H1 (cell line): ENCODE data around the gene ABHD4. TPM values are rescaled to one million over a fixed set of nuclear protein-coding genes. Genes with fewer than 3 reads are reported as not detected.
A peak's percentile ranks its signal among the peaks of the same experiment; 100 is the strongest.

Experiments
- CTCF ChIA-PET: fragments of 300-600 bp; sonication (Branson Sonifier 250); formaldehyde crosslinking; loops from one replicate; lab custom pipeline; 2021; ENCODE audit not compliant: partially characterized antibody; lab: Charles Lee
- POLR2A ChIA-PET: fragments of 300-600 bp; sonication (Branson Sonifier 250); formaldehyde crosslinking; loops from one replicate; lab custom pipeline; 2021; ENCODE audit warnings: inconsistent platforms; ENCODE audit not compliant: partially characterized antibody; lab: Charles Lee
- DNase-seq, 2 experiments: peaks; one replicate each; pipeline versions ENCODE4 v3.0.0 to v3.0.0-alpha.2; 2010 to 2022; ENCODE audit warnings: low spot score in 2 of 2, low read depth in 1 of 2, mixed read lengths in 1 of 2
- FAIRE-seq: peaks from 2 replicates; lab custom pipeline; 2011; peaks lifted over from hg19 to GRCh38; lab: Jason Lieb, UNC
- H2AFZ ChIP-seq: 2 replicates; pipeline ENCODE4 v1.8.1; 2012; ENCODE audit warnings: low read length, inconsistent platforms
- H2AK5ac ChIP-seq: 2 replicates; pipeline ENCODE4 v1.6.1; 2013; ENCODE audit warnings: low read depth, low read length
- H2BK120ac ChIP-seq: replicated peaks from 2 replicates; pipeline ENCODE3; 2013; ENCODE audit warnings: low read depth, low read length, inconsistent platforms
- H2BK12ac ChIP-seq: 2 replicates; pipeline ENCODE4 v1.6.1; 2013; ENCODE audit warnings: low read depth, low read length
- H2BK15ac ChIP-seq: 2 replicates; pipeline ENCODE4 v1.6.1; 2013; ENCODE audit warnings: low read length
- H2BK20ac ChIP-seq: 2 replicates; pipeline ENCODE4 v1.6.1; 2013; ENCODE audit warnings: low read length
- H2BK5ac ChIP-seq: 2 replicates; pipeline ENCODE4 v1.6.1; 2013; ENCODE audit warnings: low read depth, low read length
- H3K14ac ChIP-seq: 2 replicates; pipeline ENCODE4 v1.6.1; 2013; ENCODE audit warnings: inconsistent platforms; ENCODE audit not compliant: insufficient read length
- H3K18ac ChIP-seq: 2 replicates; pipeline ENCODE4 v1.6.1; 2013; ENCODE audit warnings: low read length; ENCODE audit errors: extremely low read depth
- H3K23ac ChIP-seq: 2 replicates; pipeline ENCODE4 v1.6.1; 2013; ENCODE audit warnings: inconsistent platforms; ENCODE audit not compliant: insufficient read length
- H3K23me2 ChIP-seq: 2 replicates; pipeline ENCODE4 v1.6.1; 2013; ENCODE audit warnings: low read depth, low read length
- H3K27ac ChIP-seq: 2 replicates; pipeline ENCODE4 v1.6.1; 2011; ENCODE audit warnings: low read depth, low read length, inconsistent platforms
- H3K27me3 ChIP-seq, 4 experiments: replicated peaks in 1 of 4; 1 replicate in 1 of 4; 2 replicates in 3 of 4; pipeline versions ENCODE4 v1.6.1 to v1.8.1; 2011 to 2013; ENCODE audit warnings: low read length in 3 of 4, mild to moderate bottlenecking in 3 of 4, inconsistent platforms in 2 of 4, mixed read lengths in 2 of 4, moderate library complexity in 1 of 4; ENCODE audit not compliant: control insufficient read depth in 3 of 4, insufficient read depth in 3 of 4; ENCODE audit errors: extremely low read depth in 1 of 4
- H3K36me3 ChIP-seq, 4 experiments: 2 replicates each; pipeline versions ENCODE4 v1.6.1 to v1.8.1; 2011 to 2013; ENCODE audit warnings: mild to moderate bottlenecking in 4 of 4, low read length in 3 of 4, moderate library complexity in 2 of 4, control low read depth in 1 of 4, inconsistent platforms in 1 of 4; ENCODE audit not compliant: insufficient read depth in 4 of 4, control insufficient read depth in 2 of 4
- H3K4ac ChIP-seq: replicated peaks from 2 replicates; pipeline ENCODE3; 2013; ENCODE audit warnings: low read length, low read depth, mixed read lengths, inconsistent platforms; ENCODE audit not compliant: insufficient read length
- H3K4me1 ChIP-seq, 4 experiments: replicated peaks in 1 of 4; 1 replicate in 1 of 4; 2 replicates in 3 of 4; pipeline versions ENCODE4 v1.6.1 to v1.8.1; 2011 to 2013; ENCODE audit warnings: low read length in 3 of 4, inconsistent platforms in 2 of 4, mixed read lengths in 1 of 4; ENCODE audit not compliant: insufficient read depth in 4 of 4, control insufficient read depth in 3 of 4
- H3K4me2 ChIP-seq, 2 experiments: 2 replicates each; pipeline versions ENCODE4 v1.6.1 to v1.8.1; 2011 to 2013; ENCODE audit warnings: low read depth in 2 of 2, low read length in 2 of 2, control low read depth in 1 of 2, inconsistent platforms in 1 of 2, mild to moderate bottlenecking in 1 of 2; ENCODE audit not compliant: insufficient read depth in 1 of 2
- H3K4me3 ChIP-seq, 4 experiments: fragments of 200-600, 300-600 bp in 1 of 4; sonication (generic), shearing (Covaris generic), sonication (Bioruptor Twin) in 1 of 4; 2 replicates each; pipeline versions ENCODE4 v1.5.1 to v1.8.1; 2011 to 2016; ENCODE audit warnings: low read length in 4 of 4, low read depth in 3 of 4, control low read depth in 2 of 4, inconsistent platforms in 2 of 4, mild to moderate bottlenecking in 2 of 4, mixed read lengths in 1 of 4, moderate library complexity in 1 of 4; ENCODE audit not compliant: insufficient read depth in 2 of 4; ENCODE audit errors: extremely low read depth in 1 of 4
- H3K56ac ChIP-seq: replicated peaks from 2 replicates; pipeline ENCODE3; 2013; ENCODE audit warnings: low read depth, mild to moderate bottlenecking, mixed read lengths, low read length, inconsistent platforms; ENCODE audit not compliant: insufficient read length
- H3K79me1 ChIP-seq: 2 replicates; pipeline ENCODE4 v1.6.1; 2013; ENCODE audit warnings: low read depth, low read length, control low read depth
- H3K79me2 ChIP-seq, 2 experiments: 2 replicates each; pipeline versions ENCODE4 v1.6.1 to v1.8.1; 2012 to 2013; ENCODE audit warnings: low read length in 2 of 2, mild to moderate bottlenecking in 2 of 2, inconsistent platforms in 1 of 2; ENCODE audit not compliant: insufficient read depth in 2 of 2, control insufficient read depth in 1 of 2
- H3K9ac ChIP-seq, 4 experiments: replicated peaks in 1 of 4; 1 replicate in 1 of 4; 2 replicates in 3 of 4; pipeline versions ENCODE4 v1.6.1 to v1.8.1; 2011 to 2013; ENCODE audit warnings: low read depth in 3 of 4, low read length in 3 of 4, control low read depth in 2 of 4, mild to moderate bottlenecking in 2 of 4, moderate library complexity in 2 of 4, inconsistent platforms in 1 of 4; ENCODE audit errors: extremely low read depth in 1 of 4
- H3K9me3 ChIP-seq, 2 experiments: 2 replicates each; pipeline versions ENCODE4 v1.6.1 to v1.8.1; 2012 to 2013; ENCODE audit warnings: mild to moderate bottlenecking in 2 of 2, moderate library complexity in 2 of 2, control low read depth in 1 of 2, inconsistent platforms in 1 of 2, low read depth in 1 of 2, low read length in 1 of 2, mixed read lengths in 1 of 2; ENCODE audit not compliant: insufficient read depth in 2 of 2
- H4K20me1 ChIP-seq, 2 experiments: replicated peaks in 1 of 2; 2 replicates each; pipeline versions ENCODE3 to v1.8.1; 2011 to 2013; ENCODE audit warnings: inconsistent platforms in 2 of 2, low read length in 2 of 2, mild to moderate bottlenecking in 1 of 2; ENCODE audit not compliant: insufficient read depth in 2 of 2, control insufficient read depth in 1 of 2
- H4K5ac ChIP-seq: 2 replicates; pipeline ENCODE4 v1.6.1; 2013; ENCODE audit warnings: low read length, low read depth, mixed read lengths, inconsistent platforms; ENCODE audit not compliant: insufficient read length
- H4K8ac ChIP-seq: 2 replicates; pipeline ENCODE4 v1.8.0; 2013; ENCODE audit warnings: mild to moderate bottlenecking, moderate library complexity, low read length, inconsistent platforms; ENCODE audit not compliant: insufficient read depth; ENCODE audit errors: extremely low read depth
- H4K91ac ChIP-seq: replicated peaks from 2 replicates; pipeline ENCODE3; 2013; ENCODE audit warnings: low read length, mixed read lengths, inconsistent platforms; ENCODE audit not compliant: insufficient read length
- CBX8 ChIP-seq: fragments of 300-800, 300-1000 bp; sonication (generic); IDR thresholded peaks from 2 replicates; pipeline ENCODE4 v1.7.1; 2016; ENCODE audit warnings: low read depth, low read length, borderline replicate concordance
- CEBPB ChIP-seq: IDR thresholded peaks from 2 replicates; pipeline ENCODE4 v1.6.1; 2012; ENCODE audit warnings: low read depth, low read length
- CTCF ChIP-seq, 3 experiments: IDR thresholded peaks; 1 replicate in 2 of 3; 2 replicates in 1 of 3; pipeline versions ENCODE4 v1.5.1 to v1.6.1; 2011; ENCODE audit warnings: low read length in 3 of 3, mild to moderate bottlenecking in 3 of 3, inconsistent platforms in 2 of 3, low read depth in 1 of 3, moderate library complexity in 1 of 3; ENCODE audit not compliant: insufficient read depth in 1 of 3; ENCODE audit errors: control extremely low read depth in 1 of 3
- RAD21 ChIP-seq, 2 experiments: IDR thresholded peaks in 1 of 2; conservative IDR thresholded peaks in 1 of 2; 2 replicates each; pipeline ENCODE4 v1.6.1; 2011; ENCODE audit warnings: low read depth in 2 of 2, low read length in 2 of 2, improper control_type of control experiment in 1 of 2, inconsistent platforms in 1 of 2, mild to moderate bottlenecking in 1 of 2, moderate library complexity in 1 of 2
- SP4 ChIP-seq: IDR thresholded peaks from 2 replicates; pipeline ENCODE4 v1.6.1; 2012; ENCODE audit warnings: low read length, inconsistent platforms
- WGBS, 2 experiments: shearing (Covaris generic) in 1 of 2; methylation state at CpG; one replicate each; pipeline versions ENCODE4 v1.1.6 to v1.1.7; 2013 to 2015; ENCODE audit warnings: low lambda C conversion rate in 2 of 2, mixed read lengths in 2 of 2, inconsistent platforms in 1 of 2, low coverage in 1 of 2, missing lambda C conversion rate in 1 of 2; ENCODE audit not compliant: insufficient replicate concordance in 2 of 2, insufficient coverage in 1 of 2, insufficient read length in 1 of 2; ENCODE audit errors: extremely low coverage in 1 of 2, missing lambda C conversion rate in 1 of 2; 5-methylcytosine and 5-hydroxymethylcytosine counted together
- polyA plus RNA-seq, 7 experiments: library from polyadenylated mRNA; depleted of rRNA in 3 of 7; stranded (reverse) in 5 of 7; unstranded in 2 of 7; fragments of >200 nt in 5 of 7; fragments of 200-250 nt in 2 of 7; gene quantifications; 1 replicate in 5 of 7; 2 replicates in 1 of 7; 4 replicates in 1 of 7; pipeline versions ENCODE4 v1.2.1 to v1.2.3, GENCODE V29; 2011 to 2013; ENCODE audit warnings: missing spikeins in 2 of 7, mixed read lengths in 2 of 7
- total RNA-seq: library from RNA; stranded (reverse); fragmentation: NEBNext Ultra II Directional; extraction: Animal tissue kit (Norgen Biotek cat#: 25700); gene quantifications from 2 replicates; pipeline ENCODE4 v1.2.1, GENCODE V29; 2021

ABHD4 gene
- total and polyA plus RNA-seq, 2 of the 8 experiments (the other 6 are each of a cell fraction or from before 2014, with no cell fraction given): 32.4 to 42.9 TPM

GRCh38 chr14:22558221-22558913 lies 39.7 kb upstream of the ABHD4 start:
- H3K4me3 ChIP-seq: no peak overlapping the region
- peak overlapping the region; percentile 42; the same call in 1 of the 2 replicates for H2BK5ac ChIP-seq
- H3K4ac ChIP-seq: no peak overlapping the region
- 92% methylated on average over 25 of the region's 25 CpGs; no CpG with 5 or more reads in 1 of the 2 experiments for WGBS, 2 experiments
- ChIA-PET POLR2A (interaction anchor here (3.1 kb wide), 1 partner anchor 12 kb away, joined by 13 read pairs; no protein-coding TSS in a partner anchor), CTCF (interaction anchor here (0.6 to 5.2 kb wide), 21 partner anchors 9 to 371 kb away, joined by 3 to 68 read pairs (median 3); partner anchors contain the start of genes LRP10 and PRMT5)
- H3K9ac ChIP-seq: no peak overlapping the region
- no peaks in the 10 kb centered on the region for H3K79me2 ChIP-seq
- no peak overlapping the region for H3K56ac ChIP-seq
- peak overlapping the region; percentile 25; the same call in 1 of the 2 replicates for H2AK5ac ChIP-seq
- peak overlapping the region; percentile 52 for H4K91ac ChIP-seq
- no peak overlapping the region for H4K5ac ChIP-seq
- H4K20me1 ChIP-seq: no peaks in the 10 kb centered on the region
- no peaks in the 10 kb centered on the region for H3K9me3 ChIP-seq
- H2AFZ ChIP-seq: no peak overlapping the region
- H3K23me2 ChIP-seq: no peaks in the 10 kb centered on the region
- H2BK20ac ChIP-seq: no peak overlapping the region
- H3K14ac ChIP-seq: no peak overlapping the region
- no peaks in the 10 kb centered on the region for H3K36me3 ChIP-seq
- DNase-seq (peak in 1 of 2 experiments; percentile 84), FAIRE-seq (no peak)
- H3K4me1 ChIP-seq: peaks cover 0 to 10% (median 6%) of the 10 kb centered on the region in 4 experiments; a peak in 6 of 7 replicates
- H3K27ac ChIP-seq: no peak overlapping the region
- TF ChIP-seq CTCF (IDR thresholded peaks at IDR 0.05; ENCODE audit: control extremely low read depth in 1 of 3, insufficient read depth in 1 of 3, low read depth in 1 of 3, low read length in 3 of 3) (peak; percentile 68 to 74 (median 71)), CBX8 (no peak), CEBPB (no peak), RAD21 (IDR thresholded peaks at IDR 0.05 in 1 of 2, conservative IDR thresholded peaks at IDR 0.05 in 1 of 2; ENCODE audit: low read depth in 2 of 2, low read length in 2 of 2) (peak in 1 of 2 experiments; percentile 30; a peak in 1 of 4 replicates), SP4 (no peak)
- no peaks in the 10 kb centered on the region for H3K27me3 ChIP-seq
- H2BK12ac ChIP-seq: peak overlapping the region; percentile 62
- H3K18ac ChIP-seq: no peak overlapping the region
- H2BK15ac ChIP-seq: peak overlapping the region; percentile 54; the same call in 1 of the 2 replicates
- peak overlapping the region; percentile 62; the same call in 1 of the 2 replicates for H4K8ac ChIP-seq
- H3K4me2 ChIP-seq: no peak overlapping the region
- no peaks in the 10 kb centered on the region for H3K79me1 ChIP-seq
- no peak overlapping the region for H3K23ac ChIP-seq
- H2BK120ac ChIP-seq: no peak overlapping the region
